PC-3 (cell line): ENCODE measurements around the gene GRIP1. TPM values are rescaled to one million over a fixed set of nuclear protein-coding genes. Genes with fewer than 3 reads are reported as not detected.

ENCODE experiments used
- ATAC-seq: fragments of 200-7000 bp; cut with Tn5 transposase; 2 replicates; pipeline ENCODE4 v1.9.1; 2020; ENCODE audit warnings: mild to moderate bottlenecking, moderate library complexity
- BruUV-seq: library from RNA; stranded (reverse); fragments of 400-500 nt; replicated peaks from 2 replicates; lab custom pipeline; 2021; lab: Mats Ljungman, UMichigan
- CTCF ChIA-PET: fragments of 300-600 bp; sonication (Branson Sonifier 250); formaldehyde crosslinking; loops from one replicate; lab custom pipeline; 2022; ENCODE audit warnings: antibody characterized with exemption; lab: Charles Lee
- POLR2A ChIA-PET: fragments of 300-600 bp; sonication (Branson Sonifier 250); formaldehyde crosslinking; loops from one replicate; lab custom pipeline; 2022; ENCODE audit warnings: antibody characterized with exemption; ENCODE audit not compliant: unreplicated experiment; lab: Charles Lee
- DNase-seq: peaks from one replicate; pipeline ENCODE4 v3.0.0-alpha.2; 2015
- H2AFZ ChIP-seq: fragments of 300-600 bp; sonication (generic); 2 replicates; pipeline ENCODE4 v1.6.0; 2016; ENCODE audit warnings: antibody characterized with exemption, low read length
- H3F3A ChIP-seq: fragments of 300-600 bp; sonication (generic); one replicate; pipeline ENCODE4 v1.6.0; 2017; ENCODE audit warnings: antibody characterized with exemption, low read length, control low read depth, mild to moderate bottlenecking; ENCODE audit not compliant: unreplicated experiment
- H3K27ac ChIP-seq: fragments of 300-600 bp; sonication (generic); 2 replicates; pipeline ENCODE4 v1.5.1; 2016; ENCODE audit warnings: mild to moderate bottlenecking, low read length
- H3K27me3 ChIP-seq: fragments of 300-600 bp; sonication (generic); 2 replicates; pipeline ENCODE4 v1.6.1; 2016; ENCODE audit warnings: low read length, mixed read lengths
- H3K36me3 ChIP-seq: fragments of 300-600 bp; sonication (generic); 2 replicates; pipeline ENCODE4 v1.6.1; 2016; ENCODE audit warnings: low read depth, mixed run types, low read length, mixed read lengths
- H3K4me1 ChIP-seq: fragments of 300-600 bp; sonication (generic); 2 replicates; pipeline ENCODE4 v1.5.1; 2016; ENCODE audit warnings: low read length; ENCODE audit not compliant: insufficient read depth
- H3K4me2 ChIP-seq: fragments of 300-600 bp; sonication (generic); 2 replicates; pipeline ENCODE4 v1.6.0; 2016; ENCODE audit warnings: low read length
- H3K4me3 ChIP-seq: fragments of 300-600 bp; sonication (generic); 2 replicates; pipeline ENCODE4 v1.5.1; 2016; ENCODE audit warnings: mild to moderate bottlenecking, low read length, mixed read lengths
- H3K79me2 ChIP-seq: fragments of 300-600 bp; sonication (generic); 2 replicates; pipeline ENCODE4 v1.6.1; 2017; ENCODE audit warnings: low read length, mixed read lengths
- H3K9ac ChIP-seq: fragments of 300-600 bp; sonication (generic); 2 replicates; pipeline ENCODE4 v1.6.0; 2016; ENCODE audit warnings: mild to moderate bottlenecking, low read length
- H3K9me2 ChIP-seq: fragments of 300-600 bp; sonication (generic); replicated peaks from 2 replicates; pipeline ENCODE4 v1.6.1; 2016; ENCODE audit warnings: mixed run types, low read length, mixed read lengths
- H3K9me3 ChIP-seq: fragments of 300-600 bp; sonication (generic); 2 replicates; pipeline ENCODE4 v1.6.1; 2016; ENCODE audit warnings: low read length, mixed read lengths
- H4K20me1 ChIP-seq: fragments of 300-600 bp; sonication (generic); 2 replicates; pipeline ENCODE4 v1.6.1; 2016; ENCODE audit warnings: low read length, mixed read lengths
- CTCF ChIP-seq: fragments of 300-600 bp; sonication (generic); conservative IDR thresholded peaks from 2 replicates; pipeline ENCODE4 v1.5.1; 2017; ENCODE audit warnings: antibody characterized with exemption, low read depth, mild to moderate bottlenecking, low read length
- EZH2 ChIP-seq: fragments of 300-600 bp; sonication (generic); IDR thresholded peaks from one replicate; pipeline ENCODE4 v1.6.1; 2017; ENCODE audit warnings: antibody characterized with exemption, mild to moderate bottlenecking, low read length; ENCODE audit not compliant: unreplicated experiment
- EZH2phosphoT487 ChIP-seq: fragments of 300-600 bp; sonication (generic); IDR thresholded peaks from 2 replicates; pipeline ENCODE4 v1.6.1; 2018; ENCODE audit warnings: mild to moderate bottlenecking, antibody characterized with exemption, low read length, borderline replicate concordance
- intact Hi-C: fragments of 100-400 bp; cut with micrococcal nuclease; formaldehyde crosslinking; loops from 2 replicates; pipeline ENCODE4 v1.9.0; 2023
- total RNA-seq: library from RNA; depleted of rRNA; stranded (reverse); fragments of >200 nt; gene quantifications from 2 replicates; pipeline ENCODE4 v1.2.3, GENCODE V29; 2014

Gene GRIP1
- total RNA-seq, 1 experiment from 2014 or later, result 2.0 TPM

- Histone ChIP-seq H3F3A (no peaks in the 10 kb centered on the region), H4K20me1 (no peaks in the 10 kb centered on the region), H3K4me1 (no peaks in the 10 kb centered on the region), H3K36me3 (no peaks in the 10 kb centered on the region), H3K9me3 (no peaks in the 10 kb centered on the region), H3K4me3 (no peak overlapping the region), H3K9me2 (no peaks in the 10 kb centered on the region), H2AFZ (no peak overlapping the region), H3K79me2 (no peaks in the 10 kb centered on the region), H3K27me3 (no peaks in the 10 kb centered on the region), H3K4me2 (no peak overlapping the region), H3K27ac (no peak overlapping the region), H3K9ac (no peak overlapping the region)
- ATAC-seq, result no peak
- POLR2A ChIA-PET, result no interaction called here
- BruUV-seq, result no TSS peak
- intact Hi-C loops, result no loop called here
- DNase-seq, result no peak
- no peak for TF ChIP-seq EZH2
- no peak for TF ChIP-seq CTCF
- no peak for TF ChIP-seq EZH2phosphoT487
- CTCF ChIA-PET, result no interaction called here
These were observed 291.8 kb downstream of the GRIP1 start for GRCh38 chr12:66387117-66387516.

GRCh38 chr12:66380769-66381535 is 297.9 kb downstream of the GRIP1 start:
- H3K27me3 ChIP-seq, result no peaks in the 10 kb centered on the region
- DNase-seq, result no peak
- no peaks in the 10 kb centered on the region for H3K36me3 ChIP-seq
- TF ChIP-seq EZH2phosphoT487 (no peak), CTCF (no peak), EZH2 (no peak)
- no peak overlapping the region for H3K4me3 ChIP-seq
- intact Hi-C loops, result no loop called here
- no peaks in the 10 kb centered on the region for H3F3A ChIP-seq
- no peak for ATAC-seq
- ChIA-PET CTCF (no interaction called here), POLR2A (no interaction called here)
- no peak overlapping the region for H3K4me2 ChIP-seq
- no peak overlapping the region for H2AFZ ChIP-seq
- no peak overlapping the region for H3K27ac ChIP-seq
- no peaks in the 10 kb centered on the region for H3K79me2 ChIP-seq
- BruUV-seq, result no TSS peak
- no peak overlapping the region for H3K9ac ChIP-seq
- H3K4me1 ChIP-seq, result no peaks in the 10 kb centered on the region
- H3K9me2 ChIP-seq, result no peaks in the 10 kb centered on the region
- H4K20me1 ChIP-seq, result no peaks in the 10 kb centered on the region
- no peaks in the 10 kb centered on the region for H3K9me3 ChIP-seq

- no peak overlapping the region for H3K4me3 ChIP-seq
- BruUV-seq, result no TSS peak
- no peak overlapping the region for H3K4me2 ChIP-seq
- H3K9ac ChIP-seq, result no peak overlapping the region
- H4K20me1 ChIP-seq, result no peaks in the 10 kb centered on the region
- no peaks in the 10 kb centered on the region for H3K27me3 ChIP-seq
- ChIA-PET POLR2A (interaction anchor here (0.6 kb wide), 1 partner anchor 610 kb away, joined by 3 read pairs; no protein-coding TSS in a partner anchor), CTCF (no interaction called here)
- TF ChIP-seq EZH2, result no peak
- no peak for TF ChIP-seq CTCF
- no peak for TF ChIP-seq EZH2phosphoT487
- H3K79me2 ChIP-seq, result no peaks in the 10 kb centered on the region
- no peaks in the 10 kb centered on the region for H3K4me1 ChIP-seq
- no peak for DNase-seq
- no peak for ATAC-seq
- intact Hi-C loops, result no loop called here
- H3F3A ChIP-seq, result no peaks in the 10 kb centered on the region
- H3K9me3 ChIP-seq, result no peaks in the 10 kb centered on the region
- H3K9me2 ChIP-seq, result no peaks in the 10 kb centered on the region
- no peak overlapping the region for H2AFZ ChIP-seq
- no peaks in the 10 kb centered on the region for H3K36me3 ChIP-seq
- no peak overlapping the region for H3K27ac ChIP-seq
These were observed 299.3 kb downstream of the GRIP1 start for GRCh38 chr12:66379616-66380015.
